NCI-H2227 (cell line): Measurements from ENCODE around the gene KIF5A.

Source experiments
- DNase-seq: peaks from one replicate; lab custom pipeline; 2025; ENCODE audit not compliant: unreplicated experiment; lab: John Stamatoyannopoulos, UW

Gene KIF5A

GRCh38 chr12:57519796-57520052, 30.1 kb upstream of the KIF5A start:
- DNase-seq, result no peak

GRCh38 chr12:57520053-57520818, 29.6 kb upstream of the KIF5A start, which contains the start of gene DDIT3:
Gene DDIT3, minus strand, starts transcription at chr12:57520514. Its CDS starts 3,108 bp downstream, at chr12:57517406.
- DNase-seq, result peak; percentile 98

GRCh38 chr12:57521525-57522010, 28.3 kb upstream of the KIF5A start:
- peak; percentile 34 for DNase-seq

- DNase-seq, result peak; percentile 88
These were observed 27.6 kb upstream of the KIF5A start, which contains the start of gene MBD6 for GRCh38 chr12:57522011-57522886. Gene MBD6, plus strand, starts transcription at chr12:57522824. Its CDS starts 1,480 bp downstream, at chr12:57524304.

GRCh38 chr12:57522887-57523705, 26.7 kb upstream of the KIF5A start:
- peak; percentile 41 for DNase-seq

- DNase-seq, result no peak
These were observed 25.9 kb upstream of the KIF5A start for GRCh38 chr12:57523706-57524614.

- peak; percentile 61 for DNase-seq
These were observed 24.8 kb upstream of the KIF5A start for GRCh38 chr12:57524814-57525614.

- DNase-seq, result no peak
These were observed 24.0 kb upstream of the KIF5A start for GRCh38 chr12:57525615-57526383.

- no peak for DNase-seq
These were observed 23.2 kb upstream of the KIF5A start for GRCh38 chr12:57526477-57527126.

- DNase-seq, result no peak
These were observed 22.7 kb upstream of the KIF5A start for GRCh38 chr12:57527184-57527583.

- no peak for DNase-seq
These were observed 21.7 kb upstream of the KIF5A start for GRCh38 chr12:57528176-57528575.

- no peak for DNase-seq
These were observed 20.9 kb upstream of the KIF5A start for GRCh38 chr12:57528831-57529555.

- DNase-seq, result no peak
These were observed 20.0 kb upstream of the KIF5A start for GRCh38 chr12:57529831-57530230.

GRCh38 chr12:57530396-57531142, 19.3 kb upstream of the KIF5A start:
- DNase-seq, result no peak

GRCh38 chr12:57531836-57532235, 18.0 kb upstream of the KIF5A start:
- DNase-seq, result no peak

GRCh38 chr12:57533108-57533507, 16.7 kb upstream of the KIF5A start:
- DNase-seq, result no peak

- no peak for DNase-seq
These were observed 15.6 kb upstream of the KIF5A start for GRCh38 chr12:57534250-57534649.
